Neural crest cell (in vitro differentiated cells): ENCODE measurements around the gene GIPC1. TPM values are rescaled to one million over a fixed set of nuclear protein-coding genes. Genes with fewer than 3 reads are reported as not detected.

Source experiments
- DNase-seq: peaks from one replicate; pipeline ENCODE4 v3.0.0; 2021; ENCODE audit warnings: low read depth, mixed read lengths, low spot score
- H3K27ac Mint-ChIP-seq: one replicate; pipeline ENCODE4 v1.8.0; 2021; ENCODE audit warnings: mild to moderate bottlenecking, mixed read lengths; ENCODE audit not compliant: unreplicated experiment
- H3K27me3 Mint-ChIP-seq: 2 replicates; pipeline ENCODE4 v1.8.0; 2021; ENCODE audit warnings: low read depth, mild to moderate bottlenecking, mixed read lengths
- H3K36me3 Mint-ChIP-seq: 2 replicates; pipeline ENCODE4 v1.8.0; 2021; ENCODE audit warnings: low read depth, mild to moderate bottlenecking, mixed read lengths
- H3K4me1 Mint-ChIP-seq: 2 replicates; pipeline ENCODE4 v1.8.0; 2021; ENCODE audit warnings: mixed read lengths
- H3K4me3 Mint-ChIP-seq: one replicate; pipeline ENCODE4 v1.8.0; 2021; ENCODE audit warnings: mild to moderate bottlenecking, mixed read lengths
- H3K9me3 Mint-ChIP-seq: 2 replicates; pipeline ENCODE4 v1.8.0; 2021; ENCODE audit warnings: mixed read lengths
- CTCF ChIP-seq: fragments of 200-600 bp; sonication (generic); conservative IDR thresholded peaks from 2 replicates; pipeline ENCODE4 v1.5.0; 2021; ENCODE audit warnings: antibody characterized with exemption, mild to moderate bottlenecking
- microRNA-seq: library from miRNA; unstranded; fragments of <30 nt; microRNA quantifications from one replicate; pipeline ENCODE4, GENCODE V29; 2020
- total RNA-seq: library from RNA; stranded (reverse); gene quantifications from 2 replicates; pipeline ENCODE4 v1.2.1, GENCODE V29; 2021

Gene GIPC1
- total RNA-seq, 1 donor from 2014 or later, result 72.5 TPM

GRCh38 chr19:14430712-14431111, 65.2 kb downstream of the GIPC1 start:
- Mint-ChIP-seq H3K36me3 (no peaks in the 10 kb centered on the region), H3K27ac (no peak overlapping the region), H3K9me3 (no peaks in the 10 kb centered on the region), H3K27me3 (peaks cover 20% of the 10 kb centered on the region), H3K4me3 (peak overlapping the region; percentile 69), H3K4me1 (peaks cover 14% of the 10 kb centered on the region)
- no peak for DNase-seq
- no peak for TF ChIP-seq CTCF

DNA sequence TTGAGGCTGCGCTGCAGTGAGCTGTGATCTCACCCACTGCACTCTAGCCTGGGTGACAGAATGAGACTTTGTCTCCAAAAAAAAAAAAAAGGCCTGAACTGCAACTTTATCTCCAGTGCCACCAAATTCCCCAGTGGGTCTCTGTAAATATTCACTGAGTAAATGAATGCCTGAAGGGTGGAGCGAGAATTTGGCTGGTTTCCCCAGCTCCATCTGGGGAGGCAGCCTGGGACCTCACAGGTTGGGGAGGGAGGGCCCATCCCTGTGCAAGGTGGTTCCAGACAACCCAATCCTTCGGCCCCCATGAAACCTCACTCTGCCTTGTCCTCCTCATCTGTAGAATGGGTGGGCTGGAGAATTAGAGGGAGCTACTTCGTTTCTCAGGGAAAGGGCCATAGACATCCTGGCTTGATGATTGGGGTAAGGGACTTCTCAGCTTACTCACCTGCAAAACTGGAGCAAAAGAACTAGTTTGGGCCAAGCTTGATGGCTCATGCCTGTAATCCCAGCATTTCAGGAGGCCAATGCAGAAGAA, 67.0 kb downstream of the GIPC1 start:
- Mint-ChIP-seq H3K27me3 (peaks cover 20% of the 10 kb centered on the region), H3K4me1 (peaks cover 5% of the 10 kb centered on the region), H3K27ac (no peak overlapping the region), H3K36me3 (no peaks in the 10 kb centered on the region), H3K4me3 (peak overlapping the region; percentile 45), H3K9me3 (no peaks in the 10 kb centered on the region)
- no peak for DNase-seq
- no peak for TF ChIP-seq CTCF

Small RNA genes within 50 kb of the gene (microRNA-seq; reads per million reads assigned to microRNA genes)
- 1.8 reads per million for gene MIR639

Other genes starting within 250 kb of the GIPC1 start
- gene ADGRE5, start 114.7 kb downstream of the GIPC1 start, total RNA-seq, result 0.91 and 1.4 TPM in 2 replicates
- gene DDX39A, start 76.8 kb downstream of the GIPC1 start, total RNA-seq, result 131 and 132 TPM in 2 replicates
- gene PKN1, start 62.8 kb downstream of the GIPC1 start, total RNA-seq, result 118 and 126 TPM in 2 replicates
- gene PTGER1, start 20.8 kb downstream of the GIPC1 start, total RNA-seq, result 0.27 and 0.40 TPM in 2 replicates
- 89.4 and 94.2 TPM in 2 replicates for gene DNAJB1, start 22.3 kb upstream of the GIPC1 start, total RNA-seq
- gene TECR, start 33.5 kb upstream of the GIPC1 start, total RNA-seq, result 177 and 185 TPM in 2 replicates
- 123 and 128 TPM in 2 replicates for gene NDUFB7, start 75.9 kb upstream of the GIPC1 start, total RNA-seq
- gene CLEC17A, start 87.0 kb upstream of the GIPC1 start, total RNA-seq, result not detected in 2 replicates
- not detected in 2 replicates for gene ADGRE3, start 178.7 kb upstream of the GIPC1 start, total RNA-seq
- 21.0 and 27.8 TPM in 2 replicates for gene ZNF333, start 193.9 kb upstream of the GIPC1 start, total RNA-seq